Natural killer cell (primary cell): ENCODE results near the gene KSR1. TPM values are rescaled to one million over a fixed set of nuclear protein-coding genes. Genes with fewer than 3 reads are reported as not detected.

ENCODE experiments used
- ATAC-seq, 3 donors: fragments of 150-1000 bp in 2 of 3; fragments of 200-7000 bp in 1 of 3; cut with Tn5 transposase; 1 replicate in 1 of 3; 2 replicates in 2 of 3; pipeline ENCODE4 v1.10.0; 2021; ENCODE audit warnings: mild to moderate bottlenecking in 2 of 3, moderate library complexity in 2 of 3
- DNase-seq, 2 donors: peaks; one replicate each; pipeline versions ENCODE4 v3.0.0 to v3.0.0-alpha.2; 2013 to 2021; ENCODE audit warnings: mixed read lengths in 1 of 2
- H3K27ac ChIP-seq: one replicate; pipeline ENCODE4 v1.5.1; 2013; ENCODE audit warnings: mild to moderate bottlenecking, low read length
- H3K27me3 ChIP-seq: one replicate; pipeline ENCODE4 v1.6.1; 2013; ENCODE audit warnings: low read length; ENCODE audit not compliant: control insufficient read depth, insufficient read depth
- H3K36me3 ChIP-seq: one replicate; pipeline ENCODE4 v1.6.1; 2013; ENCODE audit warnings: low read length; ENCODE audit not compliant: control insufficient read depth, insufficient read depth
- H3K4me1 ChIP-seq: one replicate; pipeline ENCODE4 v1.6.1; 2013; ENCODE audit warnings: low read length; ENCODE audit not compliant: control insufficient read depth, insufficient read depth
- H3K4me3 ChIP-seq: one replicate; pipeline ENCODE4 v1.5.1; 2013; ENCODE audit warnings: low read length
- H3K9me3 ChIP-seq: one replicate; pipeline ENCODE4 v1.6.1; 2013; ENCODE audit warnings: low read length; ENCODE audit not compliant: control insufficient read depth, insufficient read depth
- H3K27ac Mint-ChIP-seq, 2 donors: one replicate each; pipeline ENCODE4 v1.8.0; 2022; ENCODE audit warnings: mild to moderate bottlenecking in 2 of 2, mixed read lengths in 2 of 2, moderate library complexity in 1 of 2
- H3K27me3 Mint-ChIP-seq, 2 donors: one replicate each; pipeline ENCODE4 v1.8.0; 2022; ENCODE audit warnings: low read depth in 2 of 2, mixed read lengths in 2 of 2
- H3K36me3 Mint-ChIP-seq: one replicate; pipeline ENCODE4 v1.8.0; 2022; ENCODE audit warnings: mixed read lengths
- H3K4me1 Mint-ChIP-seq, 2 donors: one replicate each; pipeline ENCODE4 v1.8.0; 2022; ENCODE audit warnings: mixed read lengths in 2 of 2
- H3K4me3 Mint-ChIP-seq: one replicate; pipeline ENCODE4 v1.8.0; 2022; ENCODE audit warnings: mild to moderate bottlenecking, moderate library complexity, mixed read lengths
- H3K9me3 Mint-ChIP-seq, 2 donors: one replicate each; pipeline ENCODE4 v1.8.0; 2022; ENCODE audit warnings: mixed read lengths in 2 of 2
- WGBS: methylation state at CpG from one replicate; pipeline ENCODE4 v1.1.7; 2013; ENCODE audit warnings: missing lambda C conversion rate; ENCODE audit not compliant: insufficient coverage; 5-methylcytosine and 5-hydroxymethylcytosine counted together
- intact Hi-C: fragments of 100-400 bp; cut with micrococcal nuclease; formaldehyde crosslinking; loops from one replicate; pipeline ENCODE4 v1.14.2; 2022
- total RNA-seq, 4 donors: library from RNA; stranded (reverse); fragments of 120-200 nt in 1 of 4; gene quantifications; one replicate each; pipeline versions ENCODE4 v1.2.3 to v1.2.4, GENCODE V29; 2013 to 2022
- TF ChIP-seq, protein P1 (sequence below): fragments of 200-600 bp; IDR thresholded peaks from one replicate; pipeline ENCODE4 v1.8.0; 2022; ENCODE audit warnings: antibody characterized with exemption

The KSR1 gene
- total RNA-seq, 3 donors from 2014 or later (not counting 1 experiment from before 2014, with no cell fraction given), result 46.4 to 63.1 (median 59.2) TPM

DNA sequence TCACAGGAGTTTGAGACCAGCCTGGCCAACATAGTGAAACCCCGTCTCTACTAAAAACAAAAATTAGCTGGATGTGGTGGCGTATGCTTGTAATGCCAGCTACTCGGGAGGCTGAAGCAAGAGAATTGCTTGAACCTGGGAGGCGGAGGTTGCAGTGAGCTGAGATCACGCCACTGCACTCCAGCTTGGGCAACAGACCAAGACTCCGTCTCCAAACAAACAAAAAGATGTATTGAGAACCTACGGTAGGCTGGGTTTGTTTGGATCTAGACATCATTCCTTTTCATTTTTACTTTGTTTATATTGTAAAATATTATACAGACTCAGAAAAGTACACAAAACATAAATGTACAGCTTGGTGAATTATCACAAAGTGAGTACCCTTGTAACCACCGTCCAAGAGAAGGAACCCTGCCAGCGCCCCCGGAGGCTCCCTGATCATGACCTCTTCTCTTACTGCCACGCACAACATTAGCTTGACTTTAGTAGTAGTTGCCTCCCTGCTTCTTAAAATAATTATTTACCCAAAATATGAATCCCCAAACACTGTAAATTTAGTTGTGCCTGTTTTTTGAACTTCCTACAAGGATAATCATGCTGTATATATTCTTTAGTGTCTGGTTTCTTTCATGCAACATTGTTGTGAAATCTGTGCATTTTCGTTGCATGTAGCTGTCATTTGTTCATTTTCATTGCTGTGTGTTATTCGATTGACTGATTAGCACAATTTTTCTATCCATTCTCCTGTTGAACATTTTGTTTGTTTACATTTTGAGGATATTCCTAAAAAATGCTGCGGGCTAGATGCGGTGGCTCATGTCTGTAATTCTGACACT lies 56.5 kb downstream of the KSR1 start:
- H3K9me3 Mint-ChIP-seq, result no peaks in the 10 kb centered on the region
- no peak for ATAC-seq
- peaks cover 15 to 28% of the 10 kb centered on the region in 2 donors for H3K4me1 Mint-ChIP-seq
- TF ChIP-seq, protein P1, sequence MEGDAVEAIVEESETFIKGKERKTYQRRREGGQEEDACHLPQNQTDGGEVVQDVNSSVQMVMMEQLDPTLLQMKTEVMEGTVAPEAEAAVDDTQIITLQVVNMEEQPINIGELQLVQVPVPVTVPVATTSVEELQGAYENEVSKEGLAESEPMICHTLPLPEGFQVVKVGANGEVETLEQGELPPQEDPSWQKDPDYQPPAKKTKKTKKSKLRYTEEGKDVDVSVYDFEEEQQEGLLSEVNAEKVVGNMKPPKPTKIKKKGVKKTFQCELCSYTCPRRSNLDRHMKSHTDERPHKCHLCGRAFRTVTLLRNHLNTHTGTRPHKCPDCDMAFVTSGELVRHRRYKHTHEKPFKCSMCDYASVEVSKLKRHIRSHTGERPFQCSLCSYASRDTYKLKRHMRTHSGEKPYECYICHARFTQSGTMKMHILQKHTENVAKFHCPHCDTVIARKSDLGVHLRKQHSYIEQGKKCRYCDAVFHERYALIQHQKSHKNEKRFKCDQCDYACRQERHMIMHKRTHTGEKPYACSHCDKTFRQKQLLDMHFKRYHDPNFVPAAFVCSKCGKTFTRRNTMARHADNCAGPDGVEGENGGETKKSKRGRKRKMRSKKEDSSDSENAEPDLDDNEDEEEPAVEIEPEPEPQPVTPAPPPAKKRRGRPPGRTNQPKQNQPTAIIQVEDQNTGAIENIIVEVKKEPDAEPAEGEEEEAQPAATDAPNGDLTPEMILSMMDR, result no peak
- no peak overlapping the region for H3K4me3 ChIP-seq
- H3K27ac ChIP-seq, result no peak overlapping the region
- WGBS, result 99% methylated on average over 14 of the region's 15 CpGs
- no peak for DNase-seq
- H3K4me3 Mint-ChIP-seq, result no peak overlapping the region
- H3K9me3 ChIP-seq, result no peaks in the 10 kb centered on the region
- no peaks in the 10 kb centered on the region for H3K36me3 ChIP-seq
- H3K27ac Mint-ChIP-seq, result no peak overlapping the region
- H3K27me3 Mint-ChIP-seq, result no peaks in the 10 kb centered on the region
- H3K36me3 Mint-ChIP-seq, result no peaks in the 10 kb centered on the region
- no peaks in the 10 kb centered on the region for H3K27me3 ChIP-seq
- peaks cover 4% of the 10 kb centered on the region for H3K4me1 ChIP-seq
- intact Hi-C loops, result no loop called here

DNA sequence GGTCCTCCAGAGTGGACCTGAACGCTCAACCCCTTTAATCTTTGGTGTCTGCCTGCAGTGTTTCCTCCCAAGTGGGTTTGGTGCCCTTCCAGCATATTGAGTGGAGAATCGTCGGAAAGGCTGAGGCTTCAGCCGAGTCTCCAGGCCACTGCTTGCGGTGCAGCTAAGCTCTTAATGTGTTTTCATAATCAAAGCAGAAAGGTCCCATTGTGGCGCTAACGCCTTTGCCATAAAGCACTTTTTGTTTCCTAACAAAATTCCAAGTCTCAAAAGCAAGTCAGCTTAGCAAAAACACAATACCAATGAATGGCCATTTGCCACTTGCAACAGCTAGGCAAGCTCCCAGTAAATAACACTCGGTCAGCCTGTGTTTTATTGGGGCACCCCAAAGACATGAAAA lies 57.6 kb downstream of the KSR1 start:
- no peaks in the 10 kb centered on the region for H3K9me3 Mint-ChIP-seq
- H3K27ac ChIP-seq, result no peak overlapping the region
- DNase-seq (no peak), ATAC-seq (no peak)
- intact Hi-C loops, result no loop called here
- no peaks in the 10 kb centered on the region for H3K27me3 ChIP-seq
- no peaks in the 10 kb centered on the region for H3K9me3 ChIP-seq
- H3K27ac Mint-ChIP-seq, result no peak overlapping the region
- TF ChIP-seq, protein P1, result no peak
- no peaks in the 10 kb centered on the region for H3K36me3 ChIP-seq
- WGBS, result 95% methylated on average over 8 of the region's 8 CpGs
- no peak overlapping the region for H3K4me3 ChIP-seq
- H3K4me1 ChIP-seq, result peaks cover 5% of the 10 kb centered on the region
- no peaks in the 10 kb centered on the region for H3K27me3 Mint-ChIP-seq
- no peak overlapping the region for H3K4me3 Mint-ChIP-seq
- no peaks in the 10 kb centered on the region for H3K36me3 Mint-ChIP-seq
- H3K4me1 Mint-ChIP-seq, result peaks cover 15 to 38% of the 10 kb centered on the region in 2 donors

DNA sequence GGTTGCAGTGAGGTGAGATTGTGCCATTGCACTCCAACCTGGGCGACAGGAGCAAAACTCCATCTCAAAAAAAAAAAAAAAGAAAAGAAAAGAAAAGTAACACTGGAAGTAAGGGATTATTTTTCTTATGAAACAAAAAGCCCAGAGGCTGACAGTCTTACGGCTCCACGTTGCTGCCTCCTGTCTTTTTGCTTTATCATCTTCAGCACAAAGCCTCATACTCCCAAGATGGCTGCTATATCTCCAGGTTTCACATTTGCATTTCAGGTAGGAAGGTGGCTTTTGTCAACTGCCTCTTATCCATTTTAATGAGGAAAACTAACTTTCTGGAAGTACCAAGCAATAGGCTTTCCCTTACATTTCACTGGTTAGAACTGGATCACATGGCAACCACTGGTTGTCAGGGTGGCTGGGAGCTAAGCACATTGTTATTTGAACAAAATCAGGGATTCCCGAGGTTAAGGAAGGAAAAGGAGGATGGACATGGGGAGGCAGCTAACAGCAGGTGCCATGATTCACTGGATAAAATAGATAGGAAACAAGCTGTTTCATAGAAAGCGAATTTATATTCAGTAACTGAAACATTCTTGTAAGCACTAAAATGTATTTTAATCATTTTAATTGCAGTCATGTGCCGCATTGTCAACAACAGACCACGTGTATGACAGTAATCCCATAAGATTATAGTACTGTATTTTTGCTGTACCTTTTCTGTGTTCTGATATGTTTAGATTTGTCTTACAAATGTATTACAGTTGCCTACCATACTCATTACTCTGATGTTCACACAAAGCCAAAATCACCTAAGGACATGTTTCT lies 58.6 kb downstream of the KSR1 start:
- no peaks in the 10 kb centered on the region for H3K36me3 Mint-ChIP-seq
- DNase-seq, result no peak
- intact Hi-C loops, result no loop called here
- no peak for ATAC-seq
- 96% methylated on average over 4 of the region's 7 CpGs for WGBS
- Histone ChIP-seq H3K4me1 (peaks cover 15% of the 10 kb centered on the region), H3K27ac (no peak overlapping the region), H3K36me3 (no peaks in the 10 kb centered on the region), H3K4me3 (no peak overlapping the region), H3K9me3 (no peaks in the 10 kb centered on the region), H3K27me3 (no peaks in the 10 kb centered on the region)
- no peak overlapping the region for H3K4me3 Mint-ChIP-seq
- TF ChIP-seq, protein P1, result no peak
- H3K4me1 Mint-ChIP-seq, result peaks cover 15 to 43% of the 10 kb centered on the region in 2 donors
- no peak overlapping the region for H3K27ac Mint-ChIP-seq
- no peaks in the 10 kb centered on the region for H3K27me3 Mint-ChIP-seq
- H3K9me3 Mint-ChIP-seq, result no peaks in the 10 kb centered on the region
